CD4-positive, alpha-beta memory T cell (primary cell): ENCODE measurements around the gene USP47. TPM values are rescaled to one million over a fixed set of nuclear protein-coding genes. Genes with fewer than 3 reads are reported as not detected.
"Not testable (repeated sequence)": the region's sequence is repeated elsewhere in the genome, so short reads cannot be mapped to it uniquely, and the experiment has no call there.

Experiments
- CTCF ChIA-PET: fragments of 350-600 bp; sonication (Branson Sonifier 250); formaldehyde crosslinking; loops from one replicate; lab custom pipeline; 2021; ENCODE audit warnings: inconsistent platforms; ENCODE audit not compliant: partially characterized antibody; lab: Charles Lee
- POLR2A ChIA-PET: fragments of 350-600 bp; sonication (Branson Sonifier 250); formaldehyde crosslinking; loops from one replicate; lab custom pipeline; 2021; ENCODE audit not compliant: partially characterized antibody; lab: Charles Lee
- DNase-seq, 5 donors: peaks; one replicate each; pipeline versions ENCODE4 v3.0.0 to v3.0.0-alpha.2; 2020 to 2022; ENCODE audit warnings: mixed read lengths in 1 of 5
- H3K27ac ChIP-seq: one replicate; pipeline ENCODE4 v1.7.0; 2013; ENCODE audit warnings: low read depth, low read length
- H3K27me3 ChIP-seq: 2 replicates; pipeline ENCODE4 v1.7.0; 2013; ENCODE audit warnings: mild to moderate bottlenecking, low read length, moderate library complexity; ENCODE audit not compliant: insufficient read depth
- H3K36me3 ChIP-seq: 2 replicates; pipeline ENCODE4 v1.7.0; 2013; ENCODE audit warnings: mild to moderate bottlenecking, low read length, moderate library complexity; ENCODE audit not compliant: insufficient read depth
- H3K4me1 ChIP-seq: 2 replicates; pipeline ENCODE4 v1.7.0; 2013; ENCODE audit warnings: mild to moderate bottlenecking, low read length, moderate library complexity; ENCODE audit not compliant: insufficient read depth
- H3K4me3 ChIP-seq, 2 donors: one replicate each; pipeline ENCODE4 v1.7.0; 2013; ENCODE audit warnings: low read length in 2 of 2, mild to moderate bottlenecking in 1 of 2
- H3K9me3 ChIP-seq, 2 donors: one replicate each; pipeline ENCODE4 v1.7.0; 2013; ENCODE audit warnings: low read length in 2 of 2, control low read depth in 1 of 2; ENCODE audit not compliant: control insufficient read depth in 1 of 2
- H3K27ac Mint-ChIP-seq, 7 donors: one replicate each; pipeline ENCODE4 v1.8.0; 2020 to 2021; ENCODE audit warnings: mixed read lengths in 7 of 7, mild to moderate bottlenecking in 6 of 7, inconsistent platforms in 3 of 7, moderate library complexity in 3 of 7
- H3K27me3 Mint-ChIP-seq, 2 donors: one replicate each; pipeline ENCODE4 v1.8.0; 2020 to 2021; ENCODE audit warnings: mixed read lengths in 2 of 2
- H3K36me3 Mint-ChIP-seq, 2 donors: one replicate each; pipeline ENCODE4 v1.8.0; 2020 to 2021; ENCODE audit warnings: mixed read lengths in 2 of 2, inconsistent platforms in 1 of 2, mild to moderate bottlenecking in 1 of 2
- H3K4me1 Mint-ChIP-seq, 4 donors: one replicate each; pipeline ENCODE4 v1.8.0; 2020 to 2021; ENCODE audit warnings: mixed read lengths in 4 of 4, mild to moderate bottlenecking in 1 of 4
- H3K4me3 Mint-ChIP-seq, 8 donors: one replicate each; pipeline ENCODE4 v1.8.0; 2020 to 2021; ENCODE audit warnings: mixed read lengths in 8 of 8, mild to moderate bottlenecking in 7 of 8, moderate library complexity in 6 of 8, inconsistent platforms in 3 of 8
- H3K9me3 Mint-ChIP-seq, 8 donors: one replicate each; pipeline ENCODE4 v1.8.0; 2020 to 2021; ENCODE audit warnings: mixed read lengths in 8 of 8, mild to moderate bottlenecking in 5 of 8, inconsistent platforms in 3 of 8, moderate library complexity in 1 of 8
- intact Hi-C: fragments of 100-400 bp; cut with micrococcal nuclease; formaldehyde crosslinking; loops from one replicate; pipeline ENCODE4 v1.15.1; 2023
- polyA plus RNA-seq, 2 donors: library from polyadenylated mRNA; unstranded; fragments of 300-500 nt; fragmentation: Illumina TruSeq; gene quantifications; one replicate each; pipeline ENCODE4 v1.2.3, GENCODE V29; 2021
- total RNA-seq, 2 experiments: library from RNA; stranded (reverse); gene quantifications; one replicate each; pipeline ENCODE4 v1.2.3, GENCODE V29; 2021

The USP47 gene
- total and polyA plus RNA-seq, 4 experiments from 2014 or later: 43.7 to 65.9 (median 56.9) TPM

- CTCF ChIA-PET, H3K36me3 ChIP-seq, H3K27ac Mint-ChIP-seq, H3K9me3 ChIP-seq, intact Hi-C loops, H3K4me3 Mint-ChIP-seq, H3K4me1 Mint-ChIP-seq, POLR2A ChIA-PET, H3K9me3 Mint-ChIP-seq, H3K27me3 Mint-ChIP-seq, H3K36me3 Mint-ChIP-seq, H3K4me1 ChIP-seq, H3K4me3 ChIP-seq, H3K27ac ChIP-seq, DNase-seq, H3K27me3 ChIP-seq: not testable (repeated sequence)
Observed at GRCh38 chr11:11831406-11831805, 10.4 kb upstream of the USP47 start.

GRCh38 chr11:11836676-11837231, 5.0 kb upstream of the USP47 start:
- Histone ChIP-seq H3K4me3 (no peak overlapping the region), H3K27ac (no peak overlapping the region), H3K27me3 (no peaks in the 10 kb centered on the region), H3K9me3 (no peaks in the 10 kb centered on the region), H3K36me3 (no peaks in the 10 kb centered on the region), H3K4me1 (peaks cover 6% of the 10 kb centered on the region)
- Mint-ChIP-seq H3K9me3 (no peaks in the 10 kb centered on the region), H3K4me3 (no peak overlapping the region), H3K27ac (no peak overlapping the region), H3K36me3 (peaks cover 0 to 4% of the 10 kb centered on the region in 2 donors), H3K4me1 (peaks cover 0 to 2% (median under 1%) of the 10 kb centered on the region in 4 donors), H3K27me3 (peaks cover 11 to 22% of the 10 kb centered on the region in 2 donors)
- DNase-seq: no peak
- intact Hi-C loops: no loop called here
- CTCF ChIA-PET: no interaction called here
- POLR2A ChIA-PET: no interaction called here

DNA sequence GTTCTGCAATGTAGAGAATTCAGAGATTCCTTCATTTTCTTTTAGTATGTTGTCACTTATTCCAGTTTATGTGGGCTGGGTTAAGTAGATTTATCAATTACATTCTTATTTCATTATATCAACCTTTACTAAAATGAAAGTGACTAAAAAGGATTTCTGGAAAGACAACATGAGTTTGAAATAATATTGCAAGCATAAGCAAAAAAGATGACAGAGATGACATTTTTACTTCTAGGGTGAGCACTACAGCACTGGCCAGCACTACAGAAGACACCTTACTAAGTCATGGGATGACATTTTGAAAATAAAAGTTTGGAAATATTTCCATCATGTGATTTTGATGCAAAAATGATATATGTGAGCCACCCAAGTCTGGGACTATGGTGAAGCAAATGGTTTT, 2.1 kb upstream of the USP47 start:
- CTCF ChIA-PET: interaction anchor here (3.2 kb wide), 1 partner anchor 39 kb away, joined by 11 read pairs; no protein-coding TSS in a partner anchor
- no peak overlapping the region for H3K27ac ChIP-seq
- intact Hi-C loops: loop anchor here (5.0 to 10.0 kb wide), 5 partner anchors 982 to 1625 kb away; partner anchors contain the start of genes AMPD3, BTBD10, CTR9 and EIF4G2
- H3K9me3 ChIP-seq: no peaks in the 10 kb centered on the region
- no peaks in the 10 kb centered on the region for H3K36me3 ChIP-seq
- Mint-ChIP-seq H3K9me3 (no peaks in the 10 kb centered on the region), H3K36me3 (peaks cover 0 to 6% of the 10 kb centered on the region in 2 donors), H3K27ac (peak overlapping the region in 2 of 7 donors; percentile 5 to 16), H3K4me1 (peaks cover 0 to 4% (median under 1%) of the 10 kb centered on the region in 4 donors), H3K4me3 (no peak overlapping the region), H3K27me3 (peaks cover 8 to 20% of the 10 kb centered on the region in 2 donors)
- no peak for DNase-seq
- POLR2A ChIA-PET: interaction anchor here (1.1 kb wide), 1 partner anchor 1031 kb away, joined by 4 read pairs; the partner anchor contains the start of gene EIF4G2
- H3K4me1 ChIP-seq: peaks cover 18% of the 10 kb centered on the region
- H3K4me3 ChIP-seq: no peak overlapping the region
- H3K27me3 ChIP-seq: no peaks in the 10 kb centered on the region

DNA sequence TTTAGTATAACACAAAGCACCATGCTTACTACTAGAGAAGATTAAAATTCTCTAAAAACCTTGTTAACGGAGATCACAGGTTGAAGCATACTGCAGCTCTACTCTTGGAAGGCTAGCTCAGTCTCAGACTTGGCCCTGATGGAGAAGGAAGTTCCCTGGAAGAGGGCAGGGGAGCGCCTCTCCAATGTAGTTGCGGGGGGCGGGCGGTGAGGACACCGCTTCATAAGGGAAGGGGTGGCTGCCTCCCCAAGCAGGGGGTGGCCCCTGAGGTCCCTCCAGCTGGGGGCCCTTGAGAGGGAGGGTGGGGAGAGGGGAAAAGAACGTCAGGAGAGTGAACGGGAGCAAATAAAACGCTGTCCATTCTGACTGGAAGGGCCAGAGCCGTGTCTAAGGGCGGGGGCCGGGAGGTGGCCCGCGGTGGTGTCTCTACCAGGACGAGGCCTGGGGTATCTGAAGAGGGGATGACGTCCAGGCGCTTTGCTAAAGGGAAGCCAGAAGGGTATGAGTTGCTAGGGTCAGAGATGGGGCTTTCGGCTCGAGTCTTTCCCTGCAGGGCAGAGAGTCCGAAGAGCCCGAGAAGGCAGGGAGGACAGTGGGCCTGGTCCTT, 553 bp upstream of the USP47 start:
- Mint-ChIP-seq H3K27me3 (peaks cover 8 to 15% of the 10 kb centered on the region in 2 donors), H3K9me3 (no peaks in the 10 kb centered on the region), H3K4me3 (peak overlapping the region in 1 of 8 donors; percentile 86), H3K36me3 (peaks cover 0 to 6% of the 10 kb centered on the region in 2 donors), H3K4me1 (peaks cover 0 to 19% (median under 1%) of the 10 kb centered on the region in 4 donors), H3K27ac (peak overlapping the region in 4 of 7 donors; percentile 88 to 90 (median 90))
- peak overlapping the region; percentile 98 for H3K27ac ChIP-seq
- no peaks in the 10 kb centered on the region for H3K27me3 ChIP-seq
- POLR2A ChIA-PET: interaction anchor here (0.7 to 4.3 kb wide), 9 partner anchors 9 to 1384 kb away, joined by 3 to 44 read pairs (median 4); partner anchors contain the start of genes CTR9 and EIF4G2
- H3K36me3 ChIP-seq: no peaks in the 10 kb centered on the region
- CTCF ChIA-PET: interaction anchor here (0.7 to 3.2 kb wide), 6 partner anchors 10 to 62 kb away, joined by 3 to 11 read pairs (median 4); no protein-coding TSS in a partner anchor
- H3K4me3 ChIP-seq: peak overlapping the region in 1 of 2 donors; percentile 85
- peak in 1 of 5 donors; percentile 33 for DNase-seq
- H3K4me1 ChIP-seq: peaks cover 33% of the 10 kb centered on the region
- no peaks in the 10 kb centered on the region for H3K9me3 ChIP-seq
- intact Hi-C loops: loop anchor here (5.0 to 10.0 kb wide), 5 partner anchors 984 to 1624 kb away; partner anchors contain the start of genes AMPD3, BTBD10, CTR9 and EIF4G2

DNA sequence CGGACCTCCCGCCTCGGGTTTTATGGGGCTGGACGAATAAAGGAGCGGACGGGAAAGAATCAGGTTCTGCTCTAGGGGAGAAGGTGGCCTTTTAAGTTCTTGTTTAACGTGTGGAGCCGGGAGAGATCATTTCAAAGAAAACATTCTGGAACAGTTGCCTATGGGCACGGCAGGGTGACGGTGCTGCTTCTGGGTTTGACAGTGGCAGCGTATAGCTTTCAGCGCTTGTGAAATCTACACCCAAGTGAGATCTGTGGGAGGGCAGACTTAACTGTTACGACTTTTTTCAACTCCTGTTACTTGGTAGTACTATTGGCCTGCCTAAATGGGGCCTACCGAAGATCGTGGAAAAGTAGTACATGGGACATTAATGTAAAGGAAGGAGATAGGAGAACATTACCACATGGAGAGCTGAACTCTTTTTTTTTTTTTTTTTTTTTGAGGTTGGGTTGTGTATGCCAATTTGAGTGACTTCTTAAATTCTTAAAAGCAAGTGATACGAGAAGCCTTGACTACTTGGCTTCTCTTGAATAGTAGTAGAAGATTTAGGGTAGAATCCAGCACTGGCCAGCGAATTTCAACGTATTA, 743 bp downstream of the USP47 start:
- H3K9me3 Mint-ChIP-seq: no peaks in the 10 kb centered on the region
- H3K27ac Mint-ChIP-seq: no peak overlapping the region
- peak; percentile 68 to 77 (median 72) for DNase-seq
- intact Hi-C loops: loop anchor here (5.0 to 10.0 kb wide), 5 partner anchors 985 to 1622 kb away; partner anchors contain the start of genes AMPD3, BTBD10, CTR9 and EIF4G2
- no peaks in the 10 kb centered on the region for H3K27me3 ChIP-seq
- H3K36me3 ChIP-seq: no peaks in the 10 kb centered on the region
- peak overlapping the region; percentile 98 for H3K27ac ChIP-seq
- H3K9me3 ChIP-seq: no peaks in the 10 kb centered on the region
- no peak overlapping the region for H3K4me3 Mint-ChIP-seq
- ChIA-PET POLR2A (interaction anchor here (0.7 to 4.3 kb wide), 15 partner anchors 8 to 1386 kb away, joined by 3 to 44 read pairs (median 4); partner anchors contain the start of genes EIF4G2, RNF141 and ZBED5), CTCF (interaction anchor here (0.6 to 3.2 kb wide), 11 partner anchors 12 to 1034 kb away, joined by 3 to 11 read pairs (median 4); partner anchors contain the start of gene EIF4G2)
- peaks cover 0 to 6% of the 10 kb centered on the region in 2 donors for H3K36me3 Mint-ChIP-seq
- peak overlapping the region; percentile 27 to 85 for H3K4me3 ChIP-seq
- H3K4me1 ChIP-seq: peaks cover 46% of the 10 kb centered on the region
- peaks cover 0 to 29% (median 4%) of the 10 kb centered on the region in 4 donors for H3K4me1 Mint-ChIP-seq
- H3K27me3 Mint-ChIP-seq: peaks cover 6 to 7% of the 10 kb centered on the region in 2 donors

GRCh38 chr11:11843211-11843621, 1.4 kb downstream of the USP47 start:
- CTCF ChIA-PET: interaction anchor here (1.0 to 2.5 kb wide), 8 partner anchors 12 to 1034 kb away, joined by 3 to 7 read pairs (median 4); partner anchors contain the start of gene EIF4G2
- Mint-ChIP-seq H3K4me1 (peaks cover 0 to 32% (median 6%) of the 10 kb centered on the region in 4 donors), H3K27me3 (peaks cover 6 to 7% of the 10 kb centered on the region in 2 donors), H3K9me3 (no peaks in the 10 kb centered on the region), H3K27ac (no peak overlapping the region), H3K4me3 (no peak overlapping the region), H3K36me3 (peaks cover 0 to 6% of the 10 kb centered on the region in 2 donors)
- Histone ChIP-seq H3K4me1 (peaks cover 53% of the 10 kb centered on the region), H3K27ac (peak overlapping the region; percentile 98), H3K9me3 (no peaks in the 10 kb centered on the region), H3K27me3 (no peaks in the 10 kb centered on the region), H3K4me3 (peak overlapping the region; percentile 27 to 85), H3K36me3 (no peaks in the 10 kb centered on the region)
- intact Hi-C loops: loop anchor here (5.0 to 10.0 kb wide), 5 partner anchors 986 to 1622 kb away; partner anchors contain the start of genes AMPD3, BTBD10, CTR9 and EIF4G2
- peak; percentile 44 to 61 (median 53) for DNase-seq
- POLR2A ChIA-PET: interaction anchor here (0.8 to 4.3 kb wide), 12 partner anchors 13 to 1386 kb away, joined by 3 to 44 read pairs (median 3); partner anchors contain the start of genes EIF4G2 and ZBED5
